ENCODE data around the gene FAU. TPM values are rescaled to one million over a fixed set of nuclear protein-coding genes. Genes with fewer than 3 reads are reported as not detected.

Gene FAU
- total and polyA plus RNA-seq, 2 of the 13 experiments (the other 11 are each of a cell fraction or from before 2014, with no cell fraction given): 374 to 869 TPM

GRCh38 chr11:65116370-65117205, 5.3 kb downstream of the FAU start (continued):
- TF ChIP-seq ZNF142 (CRISPR knock-in tag; IDR thresholded peaks at IDR 0.05) (no peak), ZNF772 (CRISPR knock-in tag; IDR thresholded peaks at IDR 0.05) (no peak), ZNF256 (CRISPR knock-in tag; conservative IDR thresholded peaks at IDR 0.05) (no peak), EHMT2 (IDR thresholded peaks at IDR 0.05; ENCODE audit: borderline replicate concordance, low read depth, low read length) (no peak), GMEB1 (CRISPR knock-in tag; IDR thresholded peaks at IDR 0.05; ENCODE audit: borderline replicate concordance) (no peak), SRSF9 (IDR thresholded peaks at IDR 0.05; ENCODE audit: borderline replicate concordance, insufficient read depth, low read depth, low read length, poor library complexity, severe bottlenecking) (no peak), ATF7-NPFF (CRISPR knock-in tag; IDR thresholded peaks at IDR 0.05; ENCODE audit: low read depth) (peak; percentile 24; the same call in 1 of the 2 replicates), NFAT5 (CRISPR knock-in tag; IDR thresholded peaks at IDR 0.05) (no peak), ZNF12 (CRISPR knock-in tag; IDR thresholded peaks at IDR 0.05) (no peak), NFATC3 (CRISPR knock-in tag; IDR thresholded peaks at IDR 0.05) (no peak), ZSCAN9 (CRISPR knock-in tag; IDR thresholded peaks at IDR 0.05; ENCODE audit: borderline replicate concordance) (0 out of 2 replicates have a peak, but pooled peaks have one; percentile 14), ZNF605 (CRISPR knock-in tag; IDR thresholded peaks at IDR 0.05) (no peak), ZNF589 (CRISPR knock-in tag; conservative IDR thresholded peaks at IDR 0.05) (no peak), ETV6 (CRISPR knock-in tag; conservative IDR thresholded peaks at IDR 0.05) (no peak)

All from HepG2 (cell line).